GM18951 (cell line): ENCODE measurements around the gene ARHGAP22.

Experiments used
- POLR2A ChIP-seq: IDR thresholded peaks from 4 replicates; pipeline ENCODE4 v1.6.1; 2011; ENCODE audit warnings: mild to moderate bottlenecking; ENCODE audit not compliant: insufficient read length, insufficient read depth; ENCODE audit errors: extremely low read depth
- in situ Hi-C: fragments of 300-500 bp; cut with MboI; formaldehyde crosslinking; loops from one replicate; pipeline ENCODE4 v1.12.0; 2022; ENCODE audit warnings: low sequenced_read_pairs, mixed read lengths, inconsistent platforms; ENCODE audit not compliant: unreplicated experiment

Gene ARHGAP22

DNA sequence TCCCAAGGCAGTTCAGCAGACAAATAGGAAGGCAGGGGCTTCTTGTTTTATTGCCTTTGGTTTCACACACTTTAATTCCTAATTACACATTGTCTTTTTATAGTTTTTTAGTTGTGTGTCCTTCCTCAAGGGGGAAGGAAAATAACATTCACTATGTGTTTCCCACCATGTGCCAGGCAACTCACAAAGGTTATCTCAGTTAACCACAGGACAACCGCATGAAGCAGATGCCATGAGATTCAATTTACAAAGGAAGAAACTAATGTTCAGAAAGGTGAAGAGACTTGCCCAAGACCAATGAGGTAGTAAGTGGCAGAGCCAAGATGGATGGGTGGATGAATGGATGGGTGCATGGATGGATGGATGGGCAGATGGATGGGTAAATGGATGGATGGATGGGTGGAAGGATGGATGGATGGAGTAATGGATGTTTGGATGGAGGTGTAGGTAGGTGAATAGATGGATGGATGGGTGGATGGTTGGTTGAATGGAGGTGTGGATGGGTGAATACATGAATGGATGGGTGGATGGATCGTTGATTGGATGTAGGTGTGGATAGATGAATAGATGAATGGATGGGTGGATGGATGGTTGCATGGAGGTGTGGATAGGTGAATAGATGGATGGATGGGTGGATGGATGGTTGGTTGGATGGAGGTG is 77.9 kb downstream of the ARHGAP22 start:
- in situ Hi-C loops = no loop called here
- no peak for TF ChIP-seq POLR2A

GRCh38 chr10:48526011-48526821 is 78.7 kb downstream of the ARHGAP22 start:
- no peak for TF ChIP-seq POLR2A
- in situ Hi-C loops = no loop called here

- TF ChIP-seq POLR2A = no peak
- in situ Hi-C loops = no loop called here
These were observed 79.8 kb downstream of the ARHGAP22 start for GRCh38 chr10:48525113-48525512.

GRCh38 chr10:48523820-48524758 is 80.8 kb downstream of the ARHGAP22 start:
- no peak for TF ChIP-seq POLR2A
- in situ Hi-C loops = no loop called here

DNA sequence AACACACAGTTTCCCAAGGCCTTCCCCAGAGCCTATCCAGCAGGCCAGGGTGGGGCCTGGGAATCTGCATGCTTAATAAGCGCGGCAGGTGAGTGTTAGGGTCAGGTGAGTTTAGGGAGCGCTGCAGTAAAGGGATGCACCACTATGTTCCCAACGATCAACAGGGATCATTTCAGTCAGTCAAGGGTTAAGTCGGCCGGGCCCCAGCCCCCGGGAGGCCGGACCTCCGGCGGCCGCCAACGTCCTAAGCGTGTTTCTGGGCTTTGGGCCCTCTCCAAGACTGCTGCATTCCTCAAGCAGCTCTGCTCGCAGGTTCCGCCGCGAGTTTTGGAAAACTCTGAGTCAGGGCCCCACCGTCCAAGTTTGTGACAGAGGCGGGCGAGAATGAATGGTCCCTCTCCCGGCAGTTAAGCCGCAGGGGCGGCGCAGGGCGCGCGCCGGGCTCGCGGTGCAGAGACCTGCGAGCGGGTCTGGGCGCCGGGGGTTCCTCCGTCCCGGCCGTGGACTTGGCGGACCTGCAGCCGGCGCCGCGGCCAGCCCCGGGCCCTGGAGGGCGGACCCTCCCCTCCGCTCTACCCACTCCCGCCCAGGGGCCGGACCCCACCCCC is 81.6 kb downstream of the ARHGAP22 start:
- no peak for TF ChIP-seq POLR2A
- in situ Hi-C loops = no loop called here

DNA sequence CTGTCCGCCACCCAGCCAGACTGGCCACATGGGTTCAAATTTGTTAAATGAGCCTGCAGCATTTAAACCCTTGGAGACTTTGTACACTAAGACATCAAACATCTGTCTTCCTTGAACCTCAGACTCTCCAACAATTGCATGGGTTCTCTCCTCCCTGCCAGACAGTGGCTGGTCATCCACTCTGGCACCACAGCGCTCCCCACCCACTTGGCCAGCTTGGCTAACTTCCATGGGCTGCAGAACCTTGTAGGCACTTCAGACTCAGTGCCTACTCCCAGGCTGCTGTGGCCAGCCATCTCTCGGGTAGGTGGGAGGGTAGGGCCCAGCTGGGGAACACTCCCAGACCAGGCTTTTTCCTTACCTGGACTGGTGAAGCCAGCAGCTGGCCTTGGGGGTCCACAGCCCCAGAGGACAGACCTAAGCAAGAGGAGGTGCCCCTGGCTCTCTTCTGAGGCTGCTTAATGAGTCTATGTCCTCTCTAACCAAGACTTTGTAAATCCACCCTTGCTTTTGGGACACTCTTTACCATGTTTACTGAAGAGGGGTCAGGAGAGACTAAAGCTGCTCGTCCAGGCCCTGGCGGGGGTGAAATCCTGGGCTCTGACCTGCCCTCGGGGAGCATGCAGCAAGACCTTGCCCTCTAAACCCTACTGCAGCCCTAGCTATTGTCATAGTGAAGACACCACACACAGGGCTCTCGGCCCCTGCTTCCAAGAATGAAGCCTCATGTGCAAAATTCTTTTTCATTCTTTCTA is 82.7 kb downstream of the ARHGAP22 start:
- in situ Hi-C loops = no loop called here
- TF ChIP-seq POLR2A = no peak

DNA sequence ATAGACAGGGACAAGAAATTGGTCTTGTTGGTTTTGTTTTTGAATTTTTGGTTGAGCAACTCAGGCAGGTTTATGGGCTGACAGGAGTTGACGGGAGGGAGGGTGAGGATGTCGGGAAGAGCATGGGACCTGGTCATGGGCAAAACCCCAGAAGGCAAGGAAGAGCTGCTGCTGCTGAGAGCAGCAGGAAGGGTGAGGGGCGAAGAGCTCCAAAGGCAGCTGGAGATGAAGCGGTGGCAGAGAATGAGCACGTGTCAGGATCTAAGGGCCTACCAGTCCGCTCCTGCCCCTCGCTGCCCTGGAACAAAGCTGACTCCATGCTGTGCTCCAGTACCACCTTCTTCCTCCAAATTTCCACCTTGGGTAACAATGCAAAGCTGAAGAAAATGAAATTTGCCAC is 84.3 kb downstream of the ARHGAP22 start:
- in situ Hi-C loops = no loop called here
- TF ChIP-seq POLR2A = no peak

DNA sequence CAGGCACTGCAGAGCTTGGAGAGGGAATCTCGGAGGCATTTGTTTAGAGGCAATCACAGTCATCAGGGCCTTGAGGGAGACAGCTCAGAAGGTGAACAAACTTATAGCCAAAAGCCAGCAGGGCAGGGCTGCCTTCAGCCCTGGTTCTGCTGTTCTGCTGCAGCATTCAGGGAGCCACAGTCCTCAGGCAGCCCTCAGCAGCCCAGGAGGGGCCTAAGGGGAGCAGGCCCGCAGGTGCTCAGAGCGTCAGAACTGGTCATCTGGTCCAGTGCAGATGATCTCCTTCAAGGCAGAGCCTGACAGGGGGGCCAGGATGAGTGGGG is 84.7 kb downstream of the ARHGAP22 start:
- in situ Hi-C loops = no loop called here
- TF ChIP-seq POLR2A = no peak

GRCh38 chr10:48519481-48520183 is 85.2 kb downstream of the ARHGAP22 start:
- in situ Hi-C loops = no loop called here
- TF ChIP-seq POLR2A = no peak

GRCh38 chr10:48518986-48519385 is 85.9 kb downstream of the ARHGAP22 start:
- TF ChIP-seq POLR2A = no peak
- in situ Hi-C loops = no loop called here

DNA sequence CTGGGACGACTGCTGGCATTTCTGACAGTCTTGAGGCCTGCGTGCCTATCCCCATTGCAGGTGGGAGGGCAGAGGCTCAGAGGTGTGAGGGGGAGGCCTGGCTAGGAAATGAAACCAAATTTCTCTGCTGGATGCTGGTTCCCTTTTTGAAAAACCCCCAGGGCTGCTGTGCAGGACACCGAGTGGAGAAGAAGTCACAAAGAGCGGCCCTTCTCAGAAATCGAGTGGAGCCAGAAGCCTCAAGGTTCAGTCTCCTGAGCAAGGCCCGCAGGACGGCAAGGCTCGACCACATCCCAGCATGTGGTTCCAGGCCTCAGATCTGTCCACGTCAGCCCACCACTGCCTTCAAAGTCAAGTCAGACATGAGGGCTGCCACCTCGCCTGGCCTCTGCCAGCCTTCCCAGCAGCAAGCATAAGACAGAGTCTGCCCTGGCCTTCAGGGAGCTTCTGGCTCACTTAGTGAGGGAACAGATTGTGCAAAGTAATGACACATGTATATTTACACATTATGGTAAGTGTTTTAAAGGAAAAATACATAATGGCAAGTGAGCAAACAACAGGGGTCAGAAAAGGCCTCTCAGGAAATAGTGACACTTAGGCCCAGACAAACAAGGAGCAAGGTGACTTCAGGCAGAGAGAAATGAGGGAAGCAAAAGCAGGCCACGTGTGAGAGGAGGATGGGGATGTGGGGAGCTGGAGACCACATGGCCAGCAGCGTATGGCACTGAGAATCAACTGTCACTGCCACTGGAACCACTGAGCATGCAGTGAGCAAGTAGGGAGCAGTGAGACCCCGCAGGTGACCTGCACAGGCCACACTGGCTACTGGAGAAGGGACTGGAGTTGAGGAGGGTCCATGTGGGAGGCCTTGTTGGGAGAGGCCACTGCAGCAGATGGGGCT is 86.7 kb downstream of the ARHGAP22 start:
- no peak for TF ChIP-seq POLR2A
- in situ Hi-C loops = no loop called here
